Stimulated activated CD4-positive, alpha-beta T cell treated with anti-CD3 and anti-CD28 coated beads, Interleukin-12 subunit alpha, Interleukin-12 subunit beta, amount 100 ng/mL, for 24 hours (primary cell): ENCODE results near the gene PAWR.
"Not testable (repeated sequence)": the region's sequence is repeated elsewhere in the genome, so short reads cannot be mapped to it uniquely, and the experiment has no call there.

Source experiments
- DNase-seq, 2 experiments: peaks; one replicate each; pipeline ENCODE4 v3.0.0-alpha.2; 2020; ENCODE audit warnings: low read depth in 2 of 2

PAWR gene

GRCh38 chr12:79592865-79593264, 97.9 kb downstream of the PAWR start:
- no peak for DNase-seq

- no peak for DNase-seq
Measured at GRCh38 chr12:79591988-79592387, 98.8 kb downstream of the PAWR start.

GRCh38 chr12:79590751-79591150, 100.0 kb downstream of the PAWR start:
- DNase-seq = no peak

- DNase-seq = no peak
Measured at GRCh38 chr12:79587368-79587767, 103.4 kb downstream of the PAWR start.

DNA sequence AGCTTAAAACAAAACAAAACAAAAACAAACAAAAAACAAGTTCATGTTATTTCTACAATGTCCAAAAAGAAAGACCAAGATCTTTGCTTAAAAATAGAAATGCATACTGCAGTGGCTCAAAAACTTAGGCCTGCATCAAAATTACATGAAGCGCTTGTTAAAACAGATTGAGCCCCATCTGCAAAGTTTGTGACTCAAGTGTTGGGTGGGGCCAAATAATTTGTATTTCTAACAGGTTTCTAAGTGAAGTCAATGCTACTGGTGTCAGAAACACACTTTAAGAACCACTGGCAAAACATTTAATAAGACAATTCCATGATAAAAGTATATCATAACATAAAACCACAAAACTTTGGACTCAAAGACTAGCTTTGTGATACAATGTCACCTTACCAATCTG, 105.6 kb downstream of the PAWR start:
- no peak for DNase-seq

DNA sequence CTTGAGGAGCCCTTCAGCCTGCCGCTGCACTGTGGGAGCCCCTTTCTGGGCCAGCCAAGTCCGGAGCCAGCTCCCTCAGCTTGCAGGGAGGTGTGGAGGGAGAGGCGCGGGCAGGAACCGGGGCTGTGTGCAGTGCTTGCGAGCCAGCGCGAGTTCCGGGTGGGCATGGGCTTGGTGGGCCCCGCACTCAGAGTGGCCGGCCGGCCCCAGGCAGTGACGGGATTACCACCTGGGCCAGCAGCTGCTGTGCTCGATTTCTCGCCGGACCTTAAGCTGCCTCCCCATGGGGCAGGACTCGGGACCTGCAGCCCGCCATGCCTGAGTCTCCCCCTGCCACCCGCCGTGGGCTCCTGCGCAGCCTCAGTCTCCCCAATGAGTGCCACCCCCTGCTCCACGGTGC, 116.9 kb downstream of the PAWR start:
- no peak for DNase-seq

DNA sequence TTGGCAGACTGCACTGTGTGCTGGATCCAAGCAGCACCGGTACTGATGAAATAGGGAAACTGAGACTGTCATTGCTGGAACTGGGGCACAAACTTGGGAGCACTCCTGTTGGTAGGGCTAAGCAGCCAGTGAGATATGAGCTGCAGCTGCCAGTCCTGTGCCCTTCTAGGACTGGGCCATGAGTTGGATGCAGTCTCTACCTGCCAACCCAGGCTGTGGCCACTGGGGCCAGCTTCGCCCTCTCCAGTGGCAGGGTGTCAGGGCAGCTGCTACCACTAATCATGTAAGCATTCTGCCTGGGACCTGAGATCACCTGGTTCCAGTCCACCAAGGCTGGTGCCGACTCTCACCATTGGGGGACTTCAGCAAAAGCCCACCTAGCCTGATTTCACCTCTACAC, 121.1 kb downstream of the PAWR start:
- no peak for DNase-seq

DNA sequence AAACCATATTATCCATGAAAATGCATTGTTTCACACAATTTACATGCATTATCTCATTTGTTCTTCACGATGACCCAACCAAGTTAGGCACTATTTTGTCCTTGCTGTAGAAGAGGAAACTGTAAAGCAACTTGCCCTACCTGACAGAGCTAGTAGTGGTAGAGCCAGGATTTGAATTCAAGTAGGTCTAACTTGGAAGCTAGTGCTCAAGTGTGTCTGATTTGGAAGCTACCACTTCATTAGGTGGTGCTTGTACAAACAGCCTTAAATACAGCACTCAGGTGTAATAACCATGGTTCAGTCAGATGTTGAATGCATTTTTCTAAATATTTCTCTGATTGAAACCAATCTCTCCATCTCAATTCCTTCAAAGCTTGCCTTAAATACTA, 123.6 kb downstream of the PAWR start:
- no peak for DNase-seq

DNA sequence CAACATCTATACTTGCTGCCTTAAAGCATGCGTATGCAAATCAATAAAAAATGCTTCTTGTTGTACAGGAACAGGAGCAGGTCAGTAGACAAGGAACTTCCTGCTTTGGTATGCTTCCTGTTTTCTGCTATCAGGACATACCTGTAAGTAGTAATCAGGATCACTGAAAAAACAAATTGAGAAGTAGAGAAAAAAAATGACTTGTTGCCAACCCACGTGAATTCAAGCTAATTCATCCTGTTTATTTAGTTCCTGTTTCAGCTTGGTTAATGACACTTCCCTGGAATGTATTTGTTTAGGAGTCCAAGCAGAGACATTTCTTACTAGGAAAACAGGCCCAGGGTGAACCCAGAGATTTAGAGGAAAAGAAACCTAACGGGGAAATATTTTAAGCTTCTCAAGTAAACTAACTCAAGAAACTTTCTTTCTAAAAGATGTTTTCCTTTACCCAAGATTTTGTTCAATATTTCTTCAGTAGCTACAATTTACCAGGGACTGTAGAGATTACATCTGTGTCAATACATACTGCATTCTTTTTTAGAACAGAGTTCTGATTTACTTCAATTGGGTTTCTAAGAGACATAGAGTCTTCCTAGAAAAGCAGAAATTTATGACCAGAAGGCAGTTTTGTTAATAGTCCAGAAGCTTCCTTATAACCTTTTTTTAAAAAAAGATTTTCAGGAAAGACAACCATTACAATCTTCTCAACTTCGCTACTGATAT, 124.2 kb downstream of the PAWR start:
- DNase-seq = no peak

DNA sequence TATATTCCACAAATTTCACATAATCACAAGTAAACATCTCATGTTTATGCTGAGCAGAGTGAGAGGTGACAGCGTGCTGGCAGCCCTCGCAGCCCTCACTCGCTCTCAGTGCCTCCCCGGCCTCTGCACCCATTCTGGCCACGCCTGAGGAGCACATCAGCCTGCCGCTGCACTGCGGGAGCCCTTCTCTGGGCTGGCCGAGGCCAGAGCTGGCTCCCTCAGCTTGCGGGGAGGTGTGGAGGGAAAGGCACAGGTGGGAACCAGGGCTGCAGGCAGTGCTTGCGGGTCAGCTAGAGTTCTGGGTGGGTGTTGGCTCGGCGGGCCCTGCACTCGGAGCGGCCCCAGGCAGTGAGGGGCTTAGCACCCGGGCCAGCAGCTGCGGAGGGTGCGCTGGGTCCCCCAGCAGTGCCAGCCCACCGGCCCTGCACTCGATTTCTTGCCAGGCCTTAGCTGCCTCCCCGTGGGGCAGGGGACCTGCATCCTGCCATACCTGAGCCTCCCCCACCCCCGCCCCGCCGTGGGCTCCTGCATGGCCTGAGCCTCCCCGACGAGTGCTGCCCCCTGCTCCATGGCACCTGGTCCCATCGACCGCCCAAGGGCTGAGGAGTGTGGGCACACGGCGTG, 125.9 kb downstream of the PAWR start:
- not testable (repeated sequence) for DNase-seq

DNA sequence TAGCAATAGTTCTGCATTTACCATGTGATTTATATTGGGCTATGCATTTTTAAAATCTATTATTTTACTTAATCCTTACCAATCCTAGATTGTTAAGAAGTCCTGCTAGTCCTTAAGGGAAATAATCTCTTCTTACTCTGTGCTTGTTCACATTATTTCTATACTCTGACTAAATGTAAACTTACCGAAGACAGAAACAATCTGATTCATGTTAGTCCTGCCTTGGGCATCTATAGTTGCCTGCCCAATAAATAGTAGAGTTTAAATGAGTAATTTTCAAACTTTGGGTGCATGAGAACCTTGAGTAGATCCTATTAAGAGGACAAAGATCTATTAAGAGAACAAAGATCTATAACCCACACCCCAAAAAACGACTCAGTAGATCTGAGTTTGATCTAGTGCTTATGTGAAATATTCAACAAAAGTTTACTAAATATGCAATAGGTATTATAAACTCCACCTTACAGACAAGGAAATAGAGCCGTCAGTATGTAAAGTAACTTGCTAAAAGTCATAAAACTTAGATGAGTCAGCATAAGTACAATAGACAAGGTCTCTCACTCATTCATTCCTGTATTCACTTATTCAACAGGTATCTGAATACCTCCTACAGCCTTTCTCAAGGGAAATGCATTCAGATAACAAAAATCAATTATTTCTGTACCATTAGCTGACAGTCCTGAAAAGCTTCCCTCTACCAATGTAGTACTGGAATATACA, 127.6 kb downstream of the PAWR start:
- DNase-seq = no peak

DNA sequence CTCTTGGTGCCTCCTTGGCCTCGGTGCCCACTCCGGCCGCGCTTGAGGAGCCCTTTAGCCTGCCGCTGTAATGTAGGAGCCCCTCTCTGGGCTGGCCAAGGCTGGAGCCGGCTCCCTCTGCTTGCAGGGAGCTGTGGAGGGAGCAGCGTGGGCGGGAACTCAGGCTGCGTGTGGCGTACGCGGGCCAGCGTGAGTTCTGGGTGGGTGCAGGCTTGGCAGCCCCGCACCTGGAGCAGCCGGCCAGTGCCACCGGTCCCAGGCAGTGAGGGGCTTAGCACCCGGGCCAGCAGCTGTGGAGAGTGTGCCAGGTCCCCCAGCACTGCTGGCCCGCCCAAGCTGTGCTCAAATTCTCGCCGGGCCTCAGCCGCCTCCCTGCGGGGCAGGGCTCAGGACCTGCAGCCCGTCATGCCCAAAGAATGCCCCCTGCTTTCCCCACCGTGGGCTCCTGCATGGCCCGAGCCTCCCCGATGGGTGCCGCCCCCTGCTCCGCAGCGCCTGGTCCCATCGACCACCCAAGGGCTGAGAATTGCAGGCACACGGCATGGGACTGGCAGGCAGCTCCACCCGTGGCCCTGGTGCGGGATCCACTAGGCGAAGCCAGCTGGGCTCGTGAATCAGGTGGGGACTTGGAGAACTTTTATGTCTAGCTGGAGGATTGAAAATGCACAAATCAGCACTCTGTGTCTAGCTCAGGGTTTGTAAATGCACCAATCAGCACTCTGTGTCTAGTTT, 129.2 kb downstream of the PAWR start:
- no peak for DNase-seq

DNA sequence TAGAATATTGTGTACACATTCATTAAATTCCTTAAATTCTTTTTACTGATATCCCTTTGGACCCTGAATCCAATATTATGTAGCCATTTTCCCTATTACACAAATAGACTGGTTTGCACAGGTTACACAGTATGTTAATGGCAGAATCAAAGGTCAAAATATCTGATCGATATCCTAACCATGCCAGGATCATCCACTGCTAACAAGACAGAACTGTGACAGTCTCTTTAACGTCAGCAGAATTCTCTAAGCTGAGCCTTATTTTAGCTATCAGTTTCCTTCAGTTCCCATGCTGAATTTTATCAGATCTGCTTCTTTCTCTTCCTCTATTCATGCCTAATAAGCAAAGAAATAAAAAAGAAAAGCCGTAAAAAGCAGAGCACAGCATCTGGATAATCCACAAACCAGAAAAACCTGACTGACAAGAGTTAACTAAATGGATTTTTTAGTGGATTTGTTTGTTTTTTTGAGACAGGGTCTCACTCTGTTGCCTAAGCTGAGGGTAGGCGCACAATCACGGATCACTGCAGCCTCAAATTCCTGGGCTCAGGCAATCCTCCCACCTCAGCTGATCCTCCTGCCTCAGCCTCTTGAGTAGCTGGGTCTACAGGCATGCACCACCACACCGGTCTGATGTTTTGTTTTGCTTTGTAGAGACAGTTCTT, 130.4 kb downstream of the PAWR start:
- DNase-seq = no peak

GRCh38 chr12:79559591-79559990, 131.2 kb downstream of the PAWR start:
- DNase-seq = no peak

DNA sequence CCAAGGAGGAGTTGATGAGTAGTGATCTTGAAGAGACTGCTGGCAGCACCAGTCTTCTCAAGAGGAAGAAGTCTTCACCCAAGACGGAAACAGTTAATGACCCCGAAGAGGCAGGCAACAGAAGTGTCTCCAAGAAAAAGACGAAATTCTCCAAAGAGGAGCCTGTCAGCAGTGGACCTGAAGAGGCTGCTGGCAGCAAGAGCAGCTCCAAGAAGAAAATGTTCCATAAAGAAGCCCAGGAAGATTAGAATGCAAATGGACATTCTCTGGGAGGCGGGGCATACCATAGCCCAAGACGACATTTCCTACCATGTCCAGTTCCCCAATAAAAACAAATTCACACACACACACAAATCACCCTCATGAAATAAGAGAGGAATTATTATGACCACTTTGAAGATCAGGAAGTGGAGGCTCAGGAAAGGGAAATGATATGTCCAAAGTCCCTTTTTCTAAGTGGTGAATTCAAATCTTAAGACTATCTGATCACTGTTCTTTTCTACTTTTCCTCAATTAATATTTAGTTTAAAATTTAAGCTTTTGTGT, 131.8 kb downstream of the PAWR start:
- no peak for DNase-seq

DNA sequence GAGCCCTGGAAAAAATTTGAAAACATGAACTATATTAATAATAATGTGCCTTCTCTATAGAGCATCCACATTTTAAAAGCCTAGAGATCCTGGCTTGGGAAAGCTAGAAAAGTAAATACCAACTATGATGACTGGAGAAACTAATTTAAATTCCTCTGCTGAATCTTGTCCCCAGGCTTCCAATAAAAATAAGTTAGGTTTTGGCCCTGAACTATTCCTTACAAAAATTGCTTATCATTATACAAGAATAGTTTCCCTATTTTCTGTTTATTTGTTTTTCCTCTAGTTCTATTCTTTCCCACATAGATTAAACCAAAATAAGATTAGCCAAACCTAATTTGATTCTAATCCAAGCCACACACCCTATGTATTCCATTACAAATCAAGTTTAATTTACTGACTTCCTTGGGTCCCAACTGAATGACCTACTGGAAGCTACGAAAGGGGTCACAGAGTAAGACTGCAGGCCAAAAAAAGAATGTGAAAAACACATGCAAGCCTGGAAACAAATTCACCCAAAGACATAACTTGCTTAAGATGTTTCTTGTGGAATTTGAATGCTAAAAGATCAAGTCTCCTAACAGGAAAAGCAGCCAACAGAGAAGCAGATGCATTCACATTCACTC, 133.0 kb downstream of the PAWR start:
- DNase-seq = no peak

GRCh38 chr12:79555028-79555925, 135.5 kb downstream of the PAWR start:
- no peak for DNase-seq

GRCh38 chr12:79553863-79554574, 136.7 kb downstream of the PAWR start:
- DNase-seq = no peak

GRCh38 chr12:79552192-79552591, 138.6 kb downstream of the PAWR start:
- DNase-seq = no peak
